Measurements from ENCODE around the gene KCNN3. TPM values are rescaled to one million over a fixed set of nuclear protein-coding genes. Genes with fewer than 3 reads are reported as not detected.

KCNN3 gene
- total RNA-seq, 4 donors from 2014 or later, result 3.6 to 17.0 (median 12.4) TPM

GRCh38 chr1:154806333-154806732, 63.7 kb downstream of the KCNN3 start:
- Histone ChIP-seq H3K36me3 (no peaks in the 10 kb centered on the region), H3K4me3 (no peak overlapping the region), H3K27ac (replicated peaks in 1 of 4) (no peak overlapping the region), H3K27me3 (peaks cover 0 to 7% (median 0%) of the 10 kb centered on the region in 4 donors), H3K9me3 (no peaks in the 10 kb centered on the region), H3K4me1 (peaks cover 7 to 36% (median 23%) of the 10 kb centered on the region in 4 donors)
- TF ChIP-seq, protein P1, sequence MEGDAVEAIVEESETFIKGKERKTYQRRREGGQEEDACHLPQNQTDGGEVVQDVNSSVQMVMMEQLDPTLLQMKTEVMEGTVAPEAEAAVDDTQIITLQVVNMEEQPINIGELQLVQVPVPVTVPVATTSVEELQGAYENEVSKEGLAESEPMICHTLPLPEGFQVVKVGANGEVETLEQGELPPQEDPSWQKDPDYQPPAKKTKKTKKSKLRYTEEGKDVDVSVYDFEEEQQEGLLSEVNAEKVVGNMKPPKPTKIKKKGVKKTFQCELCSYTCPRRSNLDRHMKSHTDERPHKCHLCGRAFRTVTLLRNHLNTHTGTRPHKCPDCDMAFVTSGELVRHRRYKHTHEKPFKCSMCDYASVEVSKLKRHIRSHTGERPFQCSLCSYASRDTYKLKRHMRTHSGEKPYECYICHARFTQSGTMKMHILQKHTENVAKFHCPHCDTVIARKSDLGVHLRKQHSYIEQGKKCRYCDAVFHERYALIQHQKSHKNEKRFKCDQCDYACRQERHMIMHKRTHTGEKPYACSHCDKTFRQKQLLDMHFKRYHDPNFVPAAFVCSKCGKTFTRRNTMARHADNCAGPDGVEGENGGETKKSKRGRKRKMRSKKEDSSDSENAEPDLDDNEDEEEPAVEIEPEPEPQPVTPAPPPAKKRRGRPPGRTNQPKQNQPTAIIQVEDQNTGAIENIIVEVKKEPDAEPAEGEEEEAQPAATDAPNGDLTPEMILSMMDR (IDR thresholded peaks at IDR 0.05), result no peak
- TF ChIP-seq EP300 (IDR thresholded peaks at IDR 0.05) (no peak), POLR2A (IDR thresholded peaks at IDR 0.05; ENCODE audit: low read depth) (no peak), POLR2AphosphoS5 (IDR thresholded peaks at IDR 0.05) (no peak)
- intact Hi-C loops (cut with DNase I), result no loop called here
- no peak for DNase-seq (ENCODE audit: extremely low spot score)
- WGBS, result 67% methylated on average over 3 of the region's 3 CpGs

- Histone ChIP-seq H3K4me1 (peaks cover 4 to 11% (median 9%) of the 10 kb centered on the region in 4 donors), H3K27me3 (peaks cover 0 to 7% (median 0%) of the 10 kb centered on the region in 4 donors), H3K36me3 (no peaks in the 10 kb centered on the region), H3K4me3 (no peak overlapping the region), H3K27ac (replicated peaks in 1 of 4) (no peak overlapping the region), H3K9me3 (no peaks in the 10 kb centered on the region)
- DNase-seq (ENCODE audit: extremely low spot score), result no peak
- TF ChIP-seq, protein P1 (IDR thresholded peaks at IDR 0.05), result no peak
- TF ChIP-seq POLR2A (IDR thresholded peaks at IDR 0.05; ENCODE audit: low read depth), result no peak
- TF ChIP-seq EP300 (IDR thresholded peaks at IDR 0.05), result no peak
- TF ChIP-seq POLR2AphosphoS5 (IDR thresholded peaks at IDR 0.05), result no peak
- 90% methylated on average over 8 of the region's 8 CpGs for WGBS
- intact Hi-C loops (cut with DNase I), result no loop called here
These were observed 66.8 kb downstream of the KCNN3 start for GRCh38 chr1:154802982-154803920.

GRCh38 chr1:154802336-154802969, 67.6 kb downstream of the KCNN3 start:
- TF ChIP-seq, protein P1 (IDR thresholded peaks at IDR 0.05), result no peak
- TF ChIP-seq POLR2A (IDR thresholded peaks at IDR 0.05; ENCODE audit: low read depth), result no peak
- no peak for TF ChIP-seq EP300 (IDR thresholded peaks at IDR 0.05)
- TF ChIP-seq POLR2AphosphoS5 (IDR thresholded peaks at IDR 0.05), result no peak
- Histone ChIP-seq H3K4me1 (peaks cover 3 to 8% (median 4%) of the 10 kb centered on the region in 4 donors), H3K4me3 (no peak overlapping the region), H3K27ac (replicated peaks in 1 of 4) (no peak overlapping the region), H3K36me3 (no peaks in the 10 kb centered on the region), H3K9me3 (no peaks in the 10 kb centered on the region), H3K27me3 (peaks cover 0 to 7% (median 0%) of the 10 kb centered on the region in 4 donors)
- intact Hi-C loops (cut with DNase I), result no loop called here
- DNase-seq (ENCODE audit: extremely low spot score), result no peak
- WGBS, result 100% methylated on average over 2 of the region's 2 CpGs

GRCh38 chr1:154801234-154802011, 68.7 kb downstream of the KCNN3 start:
- intact Hi-C loops (cut with DNase I), result no loop called here
- H3K4me1 ChIP-seq, result no peaks in the 10 kb centered on the region
- 79% methylated on average over 16 of the region's 16 CpGs for WGBS
- H3K4me3 ChIP-seq, result no peak overlapping the region
- no peaks in the 10 kb centered on the region for H3K9me3 ChIP-seq
- peaks cover 0 to 7% (median 0%) of the 10 kb centered on the region in 4 donors for H3K27me3 ChIP-seq
- no peaks in the 10 kb centered on the region for H3K36me3 ChIP-seq
- TF ChIP-seq, protein P1 (IDR thresholded peaks at IDR 0.05), result no peak
- TF ChIP-seq POLR2A (IDR thresholded peaks at IDR 0.05; ENCODE audit: low read depth), result no peak
- no peak for TF ChIP-seq POLR2AphosphoS5 (IDR thresholded peaks at IDR 0.05)
- TF ChIP-seq EP300 (IDR thresholded peaks at IDR 0.05), result no peak
- no peak for DNase-seq (ENCODE audit: extremely low spot score)
- H3K27ac ChIP-seq (replicated peaks in 1 of 4), result no peak overlapping the region

Measured in esophagus muscularis mucosa (tissue), 4 donors.